Ishikawa (cell line): ENCODE results near the gene IL23R.

Experiments used
- EP300 ChIP-seq: IDR thresholded peaks from 2 replicates; pipeline ENCODE4 v1.6.1; 2012; ENCODE audit warnings: borderline replicate concordance
- REST ChIP-seq: IDR thresholded peaks from 2 replicates; pipeline ENCODE4 v1.6.1; 2012; ENCODE audit warnings: low read depth, mild to moderate bottlenecking
- TAF1 ChIP-seq: IDR thresholded peaks from 2 replicates; pipeline ENCODE4 v1.6.1; 2012; ENCODE audit warnings: low read depth, mild to moderate bottlenecking
- TEAD4 ChIP-seq: IDR thresholded peaks from 2 replicates; pipeline ENCODE4 v1.6.1; 2012
- ZBTB7A ChIP-seq: IDR thresholded peaks from 2 replicates; pipeline ENCODE4 v1.6.1; 2012; ENCODE audit warnings: low read depth

DNA sequence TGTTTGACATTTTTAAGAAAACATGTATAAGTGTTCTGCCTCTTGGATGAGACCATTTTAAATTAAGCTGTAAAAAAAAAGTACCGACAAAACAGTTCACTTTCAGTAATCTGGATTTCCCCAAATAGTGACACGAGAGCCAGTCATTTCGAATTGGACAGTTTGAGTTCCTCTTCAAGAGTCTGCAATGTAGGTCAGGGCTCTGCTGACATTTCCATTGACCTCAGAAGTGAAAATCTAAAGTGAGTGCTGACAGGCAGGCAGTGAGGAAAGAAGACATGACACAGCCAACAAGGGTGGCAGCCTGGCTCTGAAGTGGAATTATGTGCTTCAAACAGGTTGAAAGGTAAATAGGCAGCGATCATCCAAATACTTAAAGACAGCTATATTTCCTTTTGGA is at the start of gene IL23R:
- TF ChIP-seq TAF1 (no peak), REST (no peak), TEAD4 (no peak), EP300 (no peak), ZBTB7A (no peak)
